Breast epithelium (tissue), 3 donors: ENCODE results near the gene ERC1.

Source experiments
- CTCF ChIP-seq, 3 donors: fragments of 450-650 bp; IDR thresholded peaks; one replicate each; pipeline ENCODE4 v1.5.1; 2016 to 2017; ENCODE audit warnings: antibody characterized with exemption in 3 of 3, mild to moderate bottlenecking in 3 of 3, moderate library complexity in 3 of 3
- POLR2A ChIP-seq: fragments of 450-650 bp; IDR thresholded peaks from one replicate; pipeline ENCODE4 v1.6.1; 2016; ENCODE audit warnings: antibody characterized with exemption, mild to moderate bottlenecking, moderate library complexity
- POLR2AphosphoS5 ChIP-seq, 3 donors: sonication (generic); formaldehyde crosslinking; IDR thresholded peaks; one replicate each; pipeline ENCODE4 v1.6.1; 2017; ENCODE audit warnings: antibody characterized with exemption in 3 of 3

GRCh38 chr12:1147821-1148220 is 156.8 kb downstream of the ERC1 start:
- TF ChIP-seq CTCF (IDR thresholded peaks at IDR 0.05): no peak
- TF ChIP-seq POLR2A: no peak
- TF ChIP-seq POLR2AphosphoS5 (IDR thresholded peaks at IDR 0.05): no peak
